GM10266 (cell line): ENCODE data around the gene MAP2K3.
"Not testable (repeated sequence)": the region's sequence is repeated elsewhere in the genome, so short reads cannot be mapped to it uniquely, and the experiment has no call there.

Experiments used
- DNase-seq: peaks from one replicate; pipeline ENCODE4 v3.0.0; 2012; ENCODE audit errors: extremely low spot score
- TF ChIP-seq, protein P1 (sequence below): IDR thresholded peaks from 2 replicates; pipeline ENCODE4 v1.5.1; 2012; ENCODE audit warnings: mild to moderate bottlenecking, low read depth; ENCODE audit not compliant: control insufficient read depth, insufficient read depth; ENCODE audit errors: missing control alignments

MAP2K3 gene

DNA sequence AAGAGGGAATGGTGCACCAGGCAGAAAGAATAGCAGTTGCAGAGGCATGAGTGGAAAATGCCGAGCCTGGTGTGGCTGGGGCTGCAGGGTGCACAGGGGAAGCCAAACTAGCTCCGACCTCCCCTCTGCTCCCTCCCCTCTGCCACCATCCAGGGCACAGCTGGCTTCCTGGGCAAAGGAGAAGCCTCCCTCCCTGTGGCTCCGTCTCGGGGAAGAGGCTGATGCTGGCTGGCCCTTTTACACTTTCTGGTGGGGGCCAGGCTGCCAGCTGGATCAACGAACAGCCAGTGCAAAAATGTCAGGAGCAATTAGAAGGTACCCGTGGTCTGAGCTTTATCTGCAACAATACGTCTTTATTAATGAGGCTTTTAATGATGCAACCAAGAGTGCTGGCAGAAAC lies 54.5 kb downstream of the MAP2K3 start:
- TF ChIP-seq, protein P1, sequence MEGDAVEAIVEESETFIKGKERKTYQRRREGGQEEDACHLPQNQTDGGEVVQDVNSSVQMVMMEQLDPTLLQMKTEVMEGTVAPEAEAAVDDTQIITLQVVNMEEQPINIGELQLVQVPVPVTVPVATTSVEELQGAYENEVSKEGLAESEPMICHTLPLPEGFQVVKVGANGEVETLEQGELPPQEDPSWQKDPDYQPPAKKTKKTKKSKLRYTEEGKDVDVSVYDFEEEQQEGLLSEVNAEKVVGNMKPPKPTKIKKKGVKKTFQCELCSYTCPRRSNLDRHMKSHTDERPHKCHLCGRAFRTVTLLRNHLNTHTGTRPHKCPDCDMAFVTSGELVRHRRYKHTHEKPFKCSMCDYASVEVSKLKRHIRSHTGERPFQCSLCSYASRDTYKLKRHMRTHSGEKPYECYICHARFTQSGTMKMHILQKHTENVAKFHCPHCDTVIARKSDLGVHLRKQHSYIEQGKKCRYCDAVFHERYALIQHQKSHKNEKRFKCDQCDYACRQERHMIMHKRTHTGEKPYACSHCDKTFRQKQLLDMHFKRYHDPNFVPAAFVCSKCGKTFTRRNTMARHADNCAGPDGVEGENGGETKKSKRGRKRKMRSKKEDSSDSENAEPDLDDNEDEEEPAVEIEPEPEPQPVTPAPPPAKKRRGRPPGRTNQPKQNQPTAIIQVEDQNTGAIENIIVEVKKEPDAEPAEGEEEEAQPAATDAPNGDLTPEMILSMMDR, result no peak
- DNase-seq, result no peak

DNA sequence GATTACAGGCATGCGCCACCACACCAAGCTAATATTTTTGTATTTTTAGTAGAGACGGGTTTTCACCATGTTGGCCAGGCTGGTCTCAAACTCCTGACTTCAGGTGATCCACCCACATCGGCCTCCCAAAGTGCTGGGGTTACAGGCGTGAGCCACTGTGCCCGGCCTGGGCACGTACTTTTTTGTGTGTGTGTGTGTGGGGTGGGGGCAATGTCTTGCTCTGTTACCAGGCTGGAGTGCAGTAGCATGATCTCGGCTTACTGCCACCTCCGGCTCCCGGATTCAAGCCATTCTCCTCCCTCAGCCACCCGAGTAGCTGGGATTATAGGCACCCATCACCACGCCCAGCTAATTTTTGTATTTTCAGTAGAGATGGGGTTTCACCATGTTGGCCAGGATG lies 55.1 kb downstream of the MAP2K3 start:
- DNase-seq, result not testable (repeated sequence)

- not testable (repeated sequence) for DNase-seq
Observed at GRCh38 chr17:21340407-21340806, 55.9 kb downstream of the MAP2K3 start.

DNA sequence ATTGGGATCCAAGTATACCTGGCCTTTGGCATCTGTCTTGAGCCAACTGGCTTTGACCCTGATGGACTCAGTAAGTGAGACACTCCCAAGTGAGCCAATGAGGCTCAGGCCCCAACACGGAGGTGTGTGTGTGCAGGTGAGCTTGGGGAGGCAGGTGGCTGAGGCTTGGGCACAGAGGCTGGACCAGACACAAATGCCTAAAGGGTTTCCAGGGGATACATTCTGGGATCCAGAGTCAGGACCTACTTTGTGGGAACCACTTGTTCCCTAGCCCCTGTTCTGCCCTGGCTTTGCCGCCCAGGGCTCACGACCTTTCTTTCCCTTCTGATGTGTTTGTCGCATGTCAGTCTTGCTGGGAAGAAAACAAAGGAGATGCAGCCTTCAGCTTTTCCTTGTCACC lies 56.8 kb downstream of the MAP2K3 start:
- not testable (repeated sequence) for DNase-seq

GRCh38 chr17:21341925-21342540 lies 57.5 kb downstream of the MAP2K3 start:
- not testable (repeated sequence) for DNase-seq

DNA sequence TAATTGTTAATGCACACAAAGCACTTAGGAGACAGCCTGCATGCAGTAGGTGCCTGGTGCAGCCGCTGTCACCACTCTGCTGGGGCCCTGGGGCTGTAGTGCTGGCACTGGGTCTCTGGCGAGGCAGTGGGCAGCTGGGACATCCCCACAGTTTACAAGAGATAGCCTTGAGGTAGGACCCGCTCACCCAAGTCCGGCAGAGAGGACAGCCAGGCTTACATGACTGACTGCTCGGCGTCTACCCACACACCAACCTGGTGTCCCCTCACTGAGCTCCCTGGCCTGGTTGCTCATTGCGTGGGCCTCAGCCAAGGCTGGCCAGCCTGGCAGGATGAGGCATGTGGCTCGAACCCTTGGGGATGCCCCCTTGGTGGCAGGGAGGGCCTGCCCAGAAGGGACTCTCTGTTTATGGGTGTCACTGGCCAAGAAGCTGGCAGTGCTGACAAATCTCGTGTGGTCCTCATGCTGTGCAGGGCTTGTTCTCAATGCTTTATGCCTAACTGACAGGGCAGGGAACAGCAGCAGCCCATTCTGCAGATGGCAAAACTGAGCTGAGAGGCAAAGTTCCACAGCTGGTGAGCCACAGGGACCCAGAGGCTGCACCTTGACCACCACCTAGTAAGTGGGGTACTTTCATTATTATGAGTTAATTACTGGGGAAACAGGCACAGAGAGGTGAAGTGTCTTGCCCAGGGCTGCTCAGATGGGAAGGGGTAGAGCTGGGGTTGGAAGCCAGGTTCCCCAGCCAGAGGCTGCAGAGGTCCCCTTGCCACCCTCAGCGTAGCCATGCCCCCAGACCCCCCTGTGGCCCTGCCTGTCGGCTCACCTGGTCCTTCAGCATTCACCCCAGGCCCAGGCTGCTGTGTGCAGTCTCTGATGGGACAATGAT lies 58.8 kb downstream of the MAP2K3 start:
- not testable (repeated sequence) for DNase-seq

DNA sequence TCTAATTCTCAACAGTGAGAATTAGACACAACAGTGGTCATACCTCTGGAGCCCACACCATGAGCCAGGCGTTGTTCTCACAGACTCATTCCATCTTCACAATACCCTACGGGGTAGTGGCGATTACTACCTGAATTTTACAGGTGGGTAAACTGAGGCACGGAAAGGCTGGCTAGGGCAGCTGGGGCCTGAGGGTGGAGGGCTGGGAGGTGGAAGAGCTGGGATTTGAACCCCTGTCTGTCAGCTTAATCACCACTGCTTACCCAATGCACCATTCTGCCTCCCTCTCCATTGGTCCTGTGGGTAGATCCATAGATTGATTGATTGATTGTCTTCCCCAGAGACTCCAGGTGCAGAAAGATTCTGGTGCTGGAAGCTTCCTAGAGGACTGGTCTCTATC lies 60.3 kb downstream of the MAP2K3 start:
- DNase-seq, result not testable (repeated sequence)

DNA sequence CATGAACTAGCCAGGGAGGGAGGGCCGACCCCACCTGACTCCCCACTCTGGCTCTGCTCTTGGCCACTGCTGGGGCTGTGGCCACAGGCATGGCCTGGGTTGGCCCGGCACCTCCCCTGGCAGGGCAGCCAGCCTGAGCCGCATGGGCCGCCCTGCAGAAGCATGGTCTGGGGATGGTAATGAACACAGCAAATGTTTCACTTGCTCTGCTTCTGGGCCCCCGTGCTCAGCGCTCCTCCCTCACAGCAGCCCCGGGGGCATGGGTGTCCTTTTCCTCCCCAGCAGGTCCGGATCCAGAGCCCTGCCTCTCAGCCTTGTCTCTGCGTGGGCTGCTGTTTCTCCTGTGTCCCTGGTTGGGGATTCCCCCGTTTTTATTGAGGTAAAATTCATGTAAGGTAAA lies 60.7 kb downstream of the MAP2K3 start:
- TF ChIP-seq, protein P1, result no peak
- DNase-seq, result no peak

GRCh38 chr17:21346107-21346506 lies 61.6 kb downstream of the MAP2K3 start:
- not testable (repeated sequence) for DNase-seq

GRCh38 chr17:21346651-21347250 lies 62.2 kb downstream of the MAP2K3 start:
- not testable (repeated sequence) for DNase-seq

- DNase-seq, result not testable (repeated sequence)
Observed at GRCh38 chr17:21347660-21348059, 63.1 kb downstream of the MAP2K3 start.

DNA sequence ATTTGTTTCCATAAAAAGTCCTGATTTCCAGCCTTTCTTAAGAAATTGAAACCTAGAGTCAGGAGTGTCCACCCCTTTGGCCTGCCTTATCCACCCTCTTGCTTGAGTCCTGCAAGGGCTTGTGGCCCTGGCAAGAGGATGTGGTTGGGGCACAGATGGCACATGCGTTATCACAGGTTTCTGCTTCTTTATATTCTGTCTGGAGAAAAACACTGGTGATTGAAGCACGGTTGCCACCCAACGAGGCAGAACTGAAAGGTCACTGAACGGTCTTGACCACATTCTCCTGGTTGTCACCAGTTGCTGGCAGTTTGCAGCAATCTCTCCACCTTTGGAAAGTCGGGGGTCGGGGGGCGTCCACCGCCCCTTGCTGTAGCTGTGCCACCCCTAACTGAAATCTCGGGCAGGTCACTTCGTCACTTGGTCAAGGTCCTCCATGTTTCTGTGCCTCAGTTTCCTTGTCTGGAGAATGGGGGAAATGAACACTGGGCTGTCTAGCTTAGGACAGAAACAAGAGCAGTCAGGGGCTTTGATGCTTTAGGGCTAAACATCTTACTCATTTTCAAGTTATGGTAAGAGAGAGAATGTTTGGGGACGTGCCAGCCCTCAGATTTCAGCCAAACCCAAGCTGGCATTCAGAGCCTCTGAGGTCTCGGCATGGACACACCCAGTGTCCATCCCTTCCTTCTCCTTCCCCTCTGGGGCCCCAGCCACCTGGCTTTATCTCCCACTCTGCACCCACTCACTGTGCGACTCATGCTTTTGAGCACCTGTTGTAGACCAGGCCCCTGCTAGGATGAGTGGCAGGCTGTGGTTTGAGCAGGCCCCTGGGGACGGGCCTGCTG lies 63.8 kb downstream of the MAP2K3 start:
- DNase-seq, result not testable (repeated sequence)

DNA sequence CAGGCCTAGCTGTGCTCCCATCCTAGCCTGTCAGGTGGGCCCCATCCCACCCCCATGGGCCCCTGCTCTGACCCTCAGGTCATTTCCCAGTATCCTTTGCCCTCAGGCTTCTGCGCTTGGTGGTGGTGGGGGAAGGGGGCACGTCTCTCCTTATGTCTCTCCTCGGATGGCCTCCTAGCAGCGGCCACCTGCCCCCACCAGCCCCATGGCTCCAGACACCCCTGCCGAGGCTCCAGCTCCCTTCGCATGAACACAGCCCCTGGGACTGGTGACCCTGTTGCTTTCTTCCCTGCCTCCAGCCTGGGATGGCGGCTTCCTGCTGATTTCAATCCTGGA lies 64.4 kb downstream of the MAP2K3 start:
- DNase-seq, result not testable (repeated sequence)

DNA sequence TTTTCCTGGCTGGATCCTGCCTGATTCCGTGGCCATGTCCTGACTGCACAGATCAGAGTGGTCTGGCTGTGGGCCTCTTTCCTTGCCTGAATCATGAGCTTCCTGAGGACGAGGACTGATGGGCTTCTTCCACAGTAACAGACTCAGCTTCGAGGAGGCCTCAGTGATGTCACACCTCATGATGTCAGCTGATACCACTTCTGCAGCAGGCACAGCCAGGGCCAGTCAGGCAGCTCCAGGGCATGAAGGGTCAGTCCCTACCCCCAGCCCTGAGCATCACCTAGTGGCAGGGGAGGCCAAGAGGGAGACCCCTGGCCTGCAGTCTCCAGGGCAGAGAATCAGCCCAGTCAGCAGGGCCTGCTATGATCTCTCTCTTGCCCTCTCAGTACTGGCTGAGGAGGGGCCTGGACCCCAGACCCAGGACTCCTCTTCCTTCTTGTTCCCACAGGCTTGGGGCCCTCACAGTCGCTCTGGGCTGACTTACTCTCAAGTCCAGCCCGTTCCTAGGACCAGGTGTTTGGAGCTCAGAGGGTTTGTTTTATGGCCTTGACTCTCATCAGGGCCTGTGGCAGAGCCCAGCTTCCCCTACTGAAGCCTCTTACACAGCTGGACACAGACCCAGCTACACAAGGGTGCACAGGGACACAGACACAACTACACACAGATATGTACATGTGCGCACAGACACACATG lies 65.0 kb downstream of the MAP2K3 start:
- not testable (repeated sequence) for DNase-seq

- not testable (repeated sequence) for DNase-seq
Observed at GRCh38 chr17:21350495-21350894, 66.0 kb downstream of the MAP2K3 start.
